IMR-90 (cell line): ENCODE measurements around the gene AXIN2. TPM values are rescaled to one million over a fixed set of nuclear protein-coding genes. Genes with fewer than 3 reads are reported as not detected.

ENCODE experiments used
- ATAC-seq: fragments of 200-7000 bp; cut with Tn5 transposase; 2 replicates; pipeline ENCODE4 v1.9.1; 2020; ENCODE audit warnings: low read depth, mild to moderate bottlenecking, moderate library complexity
- BruUV-seq: library from RNA; stranded (reverse); fragments of 400-500 nt; replicated peaks from 2 replicates; lab custom pipeline; 2021; lab: Mats Ljungman, UMichigan
- CTCF ChIA-PET: fragments of 300-600 bp; formaldehyde crosslinking; extraction: SDS; loops from one replicate; lab custom pipeline; 2021; ENCODE audit warnings: antibody characterized with exemption; lab: Yijun Ruan, JAX
- POLR2A ChIA-PET: fragments of 300-600 bp; sonication (Branson Sonifier 250); formaldehyde crosslinking; loops from one replicate; lab custom pipeline; 2022; ENCODE audit warnings: antibody characterized with exemption; ENCODE audit not compliant: unreplicated experiment; lab: Charles Lee
- DNase-seq: peaks from one replicate; pipeline ENCODE4 v3.0.0; 2013
- H2AFZ ChIP-seq: replicated peaks from 2 replicates; pipeline ENCODE3; 2013; ENCODE audit warnings: low read length, mild to moderate bottlenecking; ENCODE audit not compliant: poor library complexity
- H2AK5ac ChIP-seq: 2 replicates; pipeline ENCODE4 v1.6.1; 2013; ENCODE audit warnings: low read depth, low read length, inconsistent platforms
- H2AK9ac ChIP-seq: replicated peaks from 2 replicates; pipeline ENCODE3; 2013; ENCODE audit warnings: mild to moderate bottlenecking, low read depth, low read length, moderate library complexity; ENCODE audit not compliant: poor library complexity
- H2BK120ac ChIP-seq: 2 replicates; pipeline ENCODE4 v1.6.1; 2013; ENCODE audit warnings: low read depth, low read length, inconsistent platforms
- H2BK15ac ChIP-seq: 3 replicates; pipeline ENCODE4 v1.6.1; 2013; ENCODE audit warnings: low read depth, low read length, inconsistent platforms
- H2BK20ac ChIP-seq: 2 replicates; pipeline ENCODE4 v1.6.1; 2013; ENCODE audit warnings: low read depth, mild to moderate bottlenecking, inconsistent platforms, low read length, moderate library complexity
- H2BK5ac ChIP-seq: 2 replicates; pipeline ENCODE4 v1.6.1; 2013; ENCODE audit warnings: mild to moderate bottlenecking, low read depth, low read length, inconsistent platforms; ENCODE audit not compliant: poor library complexity, severe bottlenecking
- H3K14ac ChIP-seq: replicated peaks from 2 replicates; pipeline ENCODE4 v1.6.1; 2013; ENCODE audit warnings: low read depth, low read length, inconsistent platforms
- H3K18ac ChIP-seq: 2 replicates; pipeline ENCODE4 v1.6.1; 2013; ENCODE audit warnings: low read depth, low read length, control low read depth
- H3K23ac ChIP-seq: 2 replicates; pipeline ENCODE4 v1.6.1; 2013; ENCODE audit warnings: low read depth, low read length, inconsistent platforms
- H3K27ac ChIP-seq: 2 replicates; pipeline ENCODE4 v1.5.1; 2013; ENCODE audit warnings: mild to moderate bottlenecking, control low read depth, low read length; ENCODE audit not compliant: insufficient read depth
- H3K27me3 ChIP-seq: 2 replicates; pipeline ENCODE4 v1.6.1; 2013; ENCODE audit warnings: low read length; ENCODE audit not compliant: control insufficient read depth, insufficient read depth
- H3K36me3 ChIP-seq: 2 replicates; pipeline ENCODE4 v1.6.1; 2013; ENCODE audit warnings: low read length, mixed read lengths; ENCODE audit not compliant: control insufficient read depth, insufficient read depth
- H3K4ac ChIP-seq: 2 replicates; pipeline ENCODE4 v1.6.1; 2013; ENCODE audit warnings: low read depth, low read length, inconsistent platforms
- H3K4me1 ChIP-seq: 2 replicates; pipeline ENCODE4 v1.6.1; 2013; ENCODE audit warnings: low read length, mixed read lengths; ENCODE audit not compliant: control insufficient read depth, insufficient read depth
- H3K4me2 ChIP-seq: 2 replicates; pipeline ENCODE4 v1.6.1; 2013; ENCODE audit warnings: low read depth, mild to moderate bottlenecking, control low read depth, low read length, moderate library complexity
- H3K4me3 ChIP-seq: 2 replicates; pipeline ENCODE4 v1.5.1; 2013; ENCODE audit warnings: low read depth, mild to moderate bottlenecking, control low read depth, low read length, moderate library complexity; ENCODE audit not compliant: insufficient read depth
- H3K56ac ChIP-seq: 2 replicates; pipeline ENCODE4 v1.6.1; 2013; ENCODE audit warnings: low read length, inconsistent platforms; ENCODE audit not compliant: insufficient read depth; ENCODE audit errors: extremely low read depth
- H3K79me1 ChIP-seq, 2 experiments: 2 replicates each; pipeline ENCODE4 v1.6.1; 2013; ENCODE audit warnings: low read length in 2 of 2, inconsistent platforms in 1 of 2, low read depth in 1 of 2
- H3K9ac ChIP-seq: 2 replicates; pipeline ENCODE4 v1.6.1; 2013; ENCODE audit warnings: low read depth, low read length, control low read depth
- H3K9me1 ChIP-seq: 2 replicates; pipeline ENCODE4 v1.6.1; 2013; ENCODE audit warnings: low read length, inconsistent platforms; ENCODE audit not compliant: insufficient read depth
- H3K9me3 ChIP-seq: 2 replicates; pipeline ENCODE4 v1.6.1; 2013; ENCODE audit warnings: low read length; ENCODE audit not compliant: control insufficient read depth, insufficient read depth
- H4K20me1 ChIP-seq: 2 replicates; pipeline ENCODE4 v1.6.1; 2013; ENCODE audit warnings: low read length, inconsistent platforms; ENCODE audit not compliant: insufficient read depth
- H4K5ac ChIP-seq: 2 replicates; pipeline ENCODE4 v1.6.1; 2013; ENCODE audit warnings: mild to moderate bottlenecking, low read depth, low read length, control low read depth
- H4K8ac ChIP-seq, 2 experiments: 2 replicates each; pipeline ENCODE4 v1.6.1; 2013; ENCODE audit warnings: low read depth in 2 of 2, low read length in 2 of 2, control low read depth in 1 of 2, inconsistent platforms in 1 of 2
- H4K91ac ChIP-seq: 2 replicates; pipeline ENCODE4 v1.6.1; 2013; ENCODE audit warnings: low read depth, low read length, inconsistent platforms; ENCODE audit not compliant: insufficient read depth
- BHLHE40 ChIP-seq: fragments of 150-350 bp; IDR thresholded peaks from 2 replicates; pipeline ENCODE4 v1.6.1; 2016; ENCODE audit warnings: mild to moderate bottlenecking, low read depth, low read length
- FOS ChIP-seq: fragments of 150-350 bp; IDR thresholded peaks from 2 replicates; pipeline ENCODE4 v1.6.1; 2016; ENCODE audit warnings: low read depth, low read length
- MAFK ChIP-seq: IDR thresholded peaks from 2 replicates; pipeline ENCODE4 v1.6.1; 2012; ENCODE audit warnings: low read depth, low read length, improper control_type of control experiment
- MAZ ChIP-seq: IDR thresholded peaks from 2 replicates; pipeline ENCODE4 v1.6.1; 2012; ENCODE audit warnings: low read depth, mild to moderate bottlenecking, low read length, improper control_type of control experiment, moderate library complexity, borderline replicate concordance
- MXI1 ChIP-seq: IDR thresholded peaks from 2 replicates; pipeline ENCODE4 v1.6.1; 2012; ENCODE audit warnings: low read depth, mild to moderate bottlenecking, low read length, moderate library complexity, borderline replicate concordance
- NFE2L2 ChIP-seq: fragments of 150-350 bp; IDR thresholded peaks from 2 replicates; pipeline ENCODE4 v1.6.1; 2016; ENCODE audit warnings: low read depth, mild to moderate bottlenecking, low read length
- RAD21 ChIP-seq: IDR thresholded peaks from 2 replicates; pipeline ENCODE4 v1.6.1; 2012; ENCODE audit warnings: low read length, improper control_type of control experiment
- RCOR1 ChIP-seq: IDR thresholded peaks from 2 replicates; pipeline ENCODE4 v1.6.1; 2012; ENCODE audit warnings: mild to moderate bottlenecking, low read length, improper control_type of control experiment; ENCODE audit not compliant: insufficient replicate concordance
- RFX5 ChIP-seq: IDR thresholded peaks from 2 replicates; pipeline ENCODE4 v1.8.0; 2012; ENCODE audit warnings: low read depth, mild to moderate bottlenecking, low read length, moderate library complexity
- SMC3 ChIP-seq: fragments of 150-350 bp; IDR thresholded peaks from 2 replicates; pipeline ENCODE4 v1.6.1; 2016; ENCODE audit warnings: low read depth, mild to moderate bottlenecking, antibody characterized with exemption, low read length, moderate library complexity
- WGBS, 2 experiments: methylation state at CpG; one replicate each; pipeline versions ENCODE4 v1.1.5 to v1.1.7; 2013; ENCODE audit warnings: missing lambda C conversion rate in 2 of 2; ENCODE audit not compliant: insufficient read length in 1 of 2; ENCODE audit errors: extremely low coverage in 2 of 2; 5-methylcytosine and 5-hydroxymethylcytosine counted together
- dilution Hi-C: fragments of 300-500 bp; cut with HindIII; formaldehyde crosslinking; loops from one replicate; pipeline ENCODE4 v1.14.3; 2018; ENCODE audit warnings: low sequenced_read_pairs; ENCODE audit not compliant: unreplicated experiment
- in situ Hi-C: fragments of 300-500 bp; cut with MboI; formaldehyde crosslinking; loops from 3 replicates; pipeline ENCODE4 v1.14.3; 2019; ENCODE audit warnings: low sequenced_read_pairs, inconsistent platforms, mixed read lengths
- intact Hi-C: fragments of 100-400 bp; cut with micrococcal nuclease; formaldehyde crosslinking; loops from 2 replicates; pipeline ENCODE4 v1.10.0; 2022
- polyA plus RNA-seq, 3 experiments: library from polyadenylated mRNA; depleted of rRNA; stranded (reverse); fragments of >200 nt; gene quantifications; 2 replicates each; pipeline ENCODE4 v1.2.3, GENCODE V29; 2012; ENCODE audit warnings: low replicate concordance in 1 of 3
- total RNA-seq: library from RNA; depleted of rRNA; stranded (reverse); fragments of >200 nt; gene quantifications from 2 replicates; pipeline ENCODE4 v1.2.3, GENCODE V29; 2012
- TF ChIP-seq, protein P1 (sequence below): fragments of 150-350 bp; IDR thresholded peaks from 2 replicates; pipeline ENCODE4 v1.6.1; 2017; ENCODE audit warnings: mild to moderate bottlenecking, antibody characterized with exemption, low read length, low read depth
- TF ChIP-seq, protein P2 (sequence below): conservative IDR thresholded peaks from 2 replicates; pipeline ENCODE4 v1.5.1; 2012; ENCODE audit warnings: mild to moderate bottlenecking, low read depth, low read length, improper control_type of control experiment

The AXIN2 gene
- total and polyA plus RNA-seq, 2 of the 4 experiments (the other 2 are of a cell fraction) = 0.91 to 1.8 TPM

DNA sequence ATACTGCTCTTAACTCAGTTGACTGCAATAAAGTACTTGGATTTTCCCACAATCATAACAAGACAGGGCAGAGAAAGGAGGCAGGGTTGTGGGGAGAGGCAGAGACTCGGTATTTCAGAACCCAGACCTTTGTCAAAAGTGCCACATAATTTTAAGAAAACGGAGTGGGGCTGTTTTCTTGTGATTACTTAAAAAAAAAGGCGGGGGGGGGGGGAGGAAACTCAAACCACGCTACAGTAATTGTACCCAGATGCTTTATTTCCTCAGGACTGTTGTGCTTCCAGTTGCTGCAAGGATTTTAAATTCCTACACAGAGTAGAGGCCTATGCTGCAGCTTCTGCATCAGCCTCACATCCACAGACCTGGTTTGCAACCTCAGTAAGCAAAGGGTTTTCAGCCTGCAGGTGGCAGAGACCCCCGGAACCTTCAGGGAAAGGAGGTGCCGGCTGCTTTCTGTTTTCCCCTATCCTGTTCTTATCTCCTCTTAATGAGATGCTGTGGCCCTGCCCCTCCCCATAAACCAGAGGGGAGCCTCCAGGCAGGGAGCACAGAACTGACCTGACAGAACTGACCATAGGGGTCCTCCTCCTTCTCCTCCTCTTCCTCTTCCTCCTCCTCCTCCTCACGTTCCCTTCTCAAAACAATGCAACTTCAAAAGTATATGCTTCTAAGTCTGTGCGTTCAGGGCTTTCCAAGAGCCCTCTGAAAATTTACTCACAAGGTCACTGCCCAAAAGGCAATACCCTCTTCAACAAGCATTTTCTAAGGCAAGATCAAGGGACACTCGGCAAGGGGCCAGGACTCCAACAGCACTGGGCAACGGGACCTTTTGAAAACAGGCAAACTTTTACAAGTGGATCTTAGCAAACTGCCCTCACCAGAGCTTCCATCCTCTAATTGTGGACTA, 7.5 kb downstream of the AXIN2 start:
- H3K4me2 ChIP-seq = peak overlapping the region; percentile 65
- H3K27ac ChIP-seq = no peak overlapping the region
- no peak overlapping the region for H3K4me3 ChIP-seq
- H2AK5ac ChIP-seq = no peak overlapping the region
- DNase-seq = peak; percentile 17
- H3K14ac ChIP-seq = no peak overlapping the region
- ChIA-PET POLR2A (no interaction called here), CTCF (interaction anchor here (0.9 kb wide), 1 partner anchor 85 kb away, joined by 3 read pairs; no protein-coding TSS in a partner anchor)
- peaks cover 9% of the 10 kb centered on the region; the same call in 1 of the 2 replicates for H3K27me3 ChIP-seq
- intact Hi-C loops (loop anchor here (1.0 to 2.0 kb wide), 2 partner anchors 23 to 323 kb away; no protein-coding TSS in a partner anchor), dilution Hi-C loops (no loop called here), in situ Hi-C loops (loop anchor here (25.0 kb wide), 1 partner anchor 608 kb away; no protein-coding TSS in a partner anchor)
- peaks cover 3% of the 10 kb centered on the region; the same call in 1 of the 2 replicates for H3K9me1 ChIP-seq
- 20% methylated on average over 2 of the region's 10 CpGs; no CpG with 5 or more reads in 1 of the 2 experiments for WGBS, 2 experiments
- no peak overlapping the region for H2AK9ac ChIP-seq
- no peak overlapping the region for H3K56ac ChIP-seq
- no peak overlapping the region for H2BK20ac ChIP-seq
- no peak overlapping the region for H2BK120ac ChIP-seq
- H3K79me1 ChIP-seq = peaks cover 0 to 3% of the 10 kb centered on the region in 2 experiments; a peak in 1 of 4 replicates
- no peak overlapping the region for H3K9ac ChIP-seq
- no TSS peak for BruUV-seq
- H4K5ac ChIP-seq = no peak overlapping the region
- no peak overlapping the region; the same call in 1 of the 2 replicates for H3K18ac ChIP-seq
- peak; percentile 40; the same call in 1 of the 2 replicates for ATAC-seq
- peaks cover 32% of the 10 kb centered on the region; the same call in 1 of the 2 replicates for H4K20me1 ChIP-seq
- H3K23ac ChIP-seq = no peak overlapping the region
- no peak overlapping the region for H2BK5ac ChIP-seq
- H3K4me1 ChIP-seq = peaks cover 17% of the 10 kb centered on the region
- H4K8ac ChIP-seq = no peak overlapping the region
- peaks cover 14% of the 10 kb centered on the region; the same call in 1 of the 2 replicates for H3K36me3 ChIP-seq
- no peak overlapping the region for H2AFZ ChIP-seq
- H4K91ac ChIP-seq = no peak overlapping the region
- H2BK15ac ChIP-seq = no peak overlapping the region
- no peak overlapping the region for H3K4ac ChIP-seq
- H3K9me3 ChIP-seq = no peaks in the 10 kb centered on the region
- TF ChIP-seq MAZ (no peak), SMC3 (no peak), RCOR1 (no peak), MXI1 (no peak), RFX5 (no peak), FOS (no peak), RAD21 (no peak), BHLHE40 (no peak), MAFK (no peak), NFE2L2 (no peak)
- TF ChIP-seq, protein P1, sequence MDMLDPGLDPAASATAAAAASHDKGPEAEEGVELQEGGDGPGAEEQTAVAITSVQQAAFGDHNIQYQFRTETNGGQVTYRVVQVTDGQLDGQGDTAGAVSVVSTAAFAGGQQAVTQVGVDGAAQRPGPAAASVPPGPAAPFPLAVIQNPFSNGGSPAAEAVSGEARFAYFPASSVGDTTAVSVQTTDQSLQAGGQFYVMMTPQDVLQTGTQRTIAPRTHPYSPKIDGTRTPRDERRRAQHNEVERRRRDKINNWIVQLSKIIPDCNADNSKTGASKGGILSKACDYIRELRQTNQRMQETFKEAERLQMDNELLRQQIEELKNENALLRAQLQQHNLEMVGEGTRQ = no peak
- TF ChIP-seq, protein P2, sequence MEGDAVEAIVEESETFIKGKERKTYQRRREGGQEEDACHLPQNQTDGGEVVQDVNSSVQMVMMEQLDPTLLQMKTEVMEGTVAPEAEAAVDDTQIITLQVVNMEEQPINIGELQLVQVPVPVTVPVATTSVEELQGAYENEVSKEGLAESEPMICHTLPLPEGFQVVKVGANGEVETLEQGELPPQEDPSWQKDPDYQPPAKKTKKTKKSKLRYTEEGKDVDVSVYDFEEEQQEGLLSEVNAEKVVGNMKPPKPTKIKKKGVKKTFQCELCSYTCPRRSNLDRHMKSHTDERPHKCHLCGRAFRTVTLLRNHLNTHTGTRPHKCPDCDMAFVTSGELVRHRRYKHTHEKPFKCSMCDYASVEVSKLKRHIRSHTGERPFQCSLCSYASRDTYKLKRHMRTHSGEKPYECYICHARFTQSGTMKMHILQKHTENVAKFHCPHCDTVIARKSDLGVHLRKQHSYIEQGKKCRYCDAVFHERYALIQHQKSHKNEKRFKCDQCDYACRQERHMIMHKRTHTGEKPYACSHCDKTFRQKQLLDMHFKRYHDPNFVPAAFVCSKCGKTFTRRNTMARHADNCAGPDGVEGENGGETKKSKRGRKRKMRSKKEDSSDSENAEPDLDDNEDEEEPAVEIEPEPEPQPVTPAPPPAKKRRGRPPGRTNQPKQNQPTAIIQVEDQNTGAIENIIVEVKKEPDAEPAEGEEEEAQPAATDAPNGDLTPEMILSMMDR = no peak
